Fibroblast of skin of abdomen (primary cell): ENCODE measurements around the gene MPP3.
"Not testable (repeated sequence)": the region's sequence is repeated elsewhere in the genome, so short reads cannot be mapped to it uniquely, and the experiment has no call there.

ENCODE experiments used
- DNase-seq: peaks from one replicate; pipeline ENCODE4 v3.0.0-alpha.2; 2013

MPP3 gene

DNA sequence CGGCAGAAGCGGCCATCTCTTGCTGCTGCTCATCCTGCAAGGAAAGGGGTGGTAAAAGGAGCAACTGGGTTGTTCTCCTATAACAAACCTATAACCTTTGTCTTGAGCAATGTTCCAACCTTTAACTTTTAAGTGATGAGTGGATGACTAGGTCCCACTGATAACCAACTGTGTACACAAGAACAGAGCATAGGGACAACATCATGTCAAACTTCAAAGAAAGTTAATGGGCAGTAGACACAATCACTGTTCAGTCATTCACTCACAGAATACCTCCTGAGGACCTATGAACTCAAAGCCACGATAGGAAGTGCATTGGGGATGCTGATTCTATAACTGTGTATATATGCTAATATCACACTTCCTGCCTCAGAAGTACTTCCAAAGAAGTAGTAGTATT, 31.1 kb downstream of the MPP3 start:
- no peak for DNase-seq

DNA sequence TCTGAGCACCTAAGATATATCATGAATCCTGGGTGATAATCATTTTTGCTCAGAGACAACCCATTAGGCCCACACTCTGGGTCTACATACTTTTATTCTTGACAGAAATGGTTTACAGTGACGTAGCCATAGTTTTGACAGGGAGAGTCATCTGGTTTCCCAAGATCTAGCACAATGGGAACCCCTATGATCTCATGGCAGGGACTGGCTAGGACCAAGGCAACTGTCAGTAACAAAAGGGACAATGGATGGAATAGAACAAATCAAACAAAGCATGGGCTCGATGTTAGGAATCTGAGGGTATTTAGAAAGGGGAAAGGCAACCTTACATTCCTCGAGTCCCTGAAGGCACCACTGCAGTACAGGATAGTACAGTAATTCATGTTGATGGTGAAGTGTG, 32.2 kb downstream of the MPP3 start:
- DNase-seq = no peak

DNA sequence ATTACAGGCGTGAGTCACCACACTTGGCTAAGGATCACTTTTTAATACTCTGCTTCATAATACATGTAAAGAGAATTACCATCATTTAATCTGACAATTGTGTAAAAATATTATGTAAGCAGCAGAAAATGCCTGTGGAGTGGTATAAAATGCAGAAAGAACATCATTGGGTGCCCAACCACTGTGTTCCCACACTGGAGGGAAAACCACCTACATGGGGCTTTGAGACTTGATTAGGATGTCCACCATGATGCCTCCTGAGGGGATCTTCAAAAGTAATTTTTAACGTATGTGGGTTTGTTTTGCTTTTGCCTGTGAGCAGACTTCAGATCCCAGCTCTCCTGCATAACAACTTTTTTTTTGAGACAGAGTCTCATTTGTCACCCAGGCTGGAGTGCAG, 33.9 kb downstream of the MPP3 start:
- DNase-seq = no peak

DNA sequence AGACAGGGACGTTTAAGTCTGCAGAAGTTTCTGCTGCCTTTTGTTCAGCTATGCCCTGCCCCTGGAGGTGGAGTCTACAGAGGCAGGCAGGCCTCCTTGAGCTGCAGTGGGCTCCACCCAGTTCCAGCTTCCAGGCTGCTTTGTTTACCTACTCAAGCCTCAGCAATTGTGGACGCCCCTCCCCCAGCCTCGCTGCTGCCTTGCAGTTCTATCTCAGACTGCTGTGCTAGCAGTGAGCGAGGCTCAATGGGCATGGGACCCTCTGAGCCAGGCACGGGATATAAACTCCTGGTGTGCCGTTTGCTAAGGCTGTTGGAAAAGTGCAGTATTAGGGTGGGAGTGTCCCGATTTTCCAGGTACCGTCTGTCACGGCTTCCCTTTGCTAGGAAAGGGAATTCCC, 34.9 kb downstream of the MPP3 start:
- DNase-seq = not testable (repeated sequence)

DNA sequence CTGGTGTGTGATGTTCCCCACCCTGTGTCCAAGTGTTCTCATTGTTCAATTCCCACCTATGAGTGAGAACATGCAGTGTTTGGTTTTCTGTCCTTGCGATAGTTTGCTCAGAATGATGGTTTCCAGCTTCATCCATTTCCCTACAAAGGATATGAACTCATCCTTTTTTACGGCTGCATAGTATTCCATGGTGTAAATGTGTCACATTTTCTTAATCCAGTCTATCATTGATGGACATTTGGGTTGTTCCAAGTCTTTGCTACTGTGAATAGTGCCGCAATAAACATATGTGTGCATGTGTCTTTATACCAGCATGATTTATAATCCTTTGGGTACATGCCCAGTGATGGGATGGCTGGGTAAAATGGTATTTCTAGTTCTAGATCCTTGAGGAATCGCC, 40.3 kb downstream of the MPP3 start:
- DNase-seq = not testable (repeated sequence)

DNA sequence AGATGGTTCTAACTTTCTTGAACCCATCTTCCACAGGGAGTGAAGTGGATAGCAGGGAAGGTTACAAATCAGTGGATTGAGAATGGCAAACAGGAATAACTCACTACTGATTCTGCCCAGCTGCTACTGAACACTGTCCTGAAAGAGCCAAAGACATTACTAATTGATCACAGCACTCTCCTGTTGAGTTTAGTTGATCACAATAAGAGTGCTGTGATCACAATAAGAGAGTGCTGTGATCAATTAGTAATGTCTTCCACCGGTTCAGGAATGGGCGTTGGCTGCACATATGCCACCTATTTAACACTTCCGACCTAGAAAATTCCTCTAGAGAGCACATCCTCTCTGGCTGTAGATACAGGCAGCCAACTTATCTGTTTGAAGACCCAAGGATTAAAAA, 41.4 kb downstream of the MPP3 start:
- peak; percentile 38 for DNase-seq

DNA sequence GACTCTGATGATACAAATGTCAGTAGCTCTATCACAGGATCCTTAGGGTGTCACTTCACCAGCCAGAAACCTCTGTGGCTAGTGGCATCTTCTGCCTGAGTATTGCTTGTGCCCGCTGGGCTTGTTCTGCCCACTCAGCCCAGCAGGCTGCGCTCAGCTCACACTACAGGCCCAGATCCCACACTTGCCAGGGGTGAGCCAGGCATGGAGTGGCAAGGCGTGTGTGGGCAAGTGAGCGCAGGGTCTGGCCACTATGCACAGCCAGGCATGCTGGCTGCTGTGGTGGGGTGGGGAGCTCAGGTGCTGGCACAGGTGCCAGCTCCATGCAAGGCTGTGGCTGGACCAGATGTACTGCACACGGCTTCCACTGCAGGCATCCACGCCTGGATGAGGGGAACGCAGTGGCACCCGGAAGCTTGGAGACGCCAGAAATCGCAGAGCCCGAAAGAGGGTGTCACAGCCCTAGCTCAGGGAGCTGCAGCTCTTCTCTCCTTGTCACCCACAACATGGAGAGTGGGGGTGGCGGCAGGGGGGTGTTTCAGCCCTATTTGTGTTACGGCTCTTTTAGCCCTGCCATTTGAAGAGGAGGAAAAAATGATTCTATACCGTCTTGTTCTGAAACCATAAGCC, 42.5 kb downstream of the MPP3 start:
- DNase-seq = no peak

DNA sequence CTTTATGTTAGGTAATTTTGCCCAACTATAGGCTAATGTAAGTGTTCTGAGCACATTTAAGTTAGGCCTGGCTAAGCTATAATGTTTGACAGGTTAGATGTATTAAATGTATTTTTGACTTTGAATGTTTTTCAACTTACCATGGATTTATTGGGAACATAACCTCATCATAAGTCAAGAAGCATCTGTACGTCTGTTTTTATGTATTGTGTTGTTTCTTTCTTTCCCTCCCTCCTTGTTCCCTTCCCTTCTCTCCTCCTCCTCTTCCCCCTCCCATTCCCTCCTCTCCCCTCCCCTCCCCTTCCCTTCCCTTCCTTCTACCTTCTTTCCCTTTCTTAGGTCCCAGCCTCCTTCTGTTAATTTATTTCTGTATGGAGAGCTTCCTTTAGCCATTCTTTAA, 43.5 kb downstream of the MPP3 start:
- DNase-seq = no peak

DNA sequence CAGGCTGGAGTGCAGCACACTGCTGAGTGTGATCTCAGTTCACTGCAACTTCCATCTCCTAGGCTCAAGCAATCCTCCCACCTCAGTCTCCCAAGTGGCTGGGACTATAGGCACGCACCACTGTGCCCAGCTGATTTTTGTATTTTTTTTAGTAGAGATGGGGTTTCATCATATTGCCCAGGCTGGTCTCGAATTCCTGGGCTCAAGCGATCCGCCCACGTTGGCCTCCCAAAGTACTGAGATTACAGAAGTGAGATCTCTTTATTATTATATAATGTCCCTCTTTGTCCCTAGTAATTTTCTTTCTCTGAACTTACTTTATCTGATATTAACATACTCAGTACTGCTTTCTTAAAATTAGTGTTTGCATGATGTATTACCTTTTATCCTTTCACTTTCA, 44.4 kb downstream of the MPP3 start:
- DNase-seq = no peak

DNA sequence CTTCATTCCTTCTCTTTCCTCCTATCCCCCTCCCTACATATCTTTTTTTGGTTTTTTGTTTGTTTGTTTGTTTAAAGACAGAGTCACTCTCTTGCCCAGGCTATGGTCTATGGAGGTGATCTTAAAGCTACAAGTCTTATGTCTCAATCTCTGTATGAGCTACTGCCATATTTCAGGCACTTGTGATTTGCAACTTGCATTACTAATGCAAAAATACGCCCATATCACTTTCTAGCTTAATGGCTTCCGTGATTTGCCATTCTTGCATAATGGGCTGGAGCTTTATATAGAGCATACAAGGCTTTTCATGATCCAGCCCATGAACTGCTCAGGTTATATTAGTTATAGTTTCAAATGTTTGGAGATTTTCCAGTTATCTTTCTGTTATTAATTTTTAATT, 45.2 kb downstream of the MPP3 start:
- no peak for DNase-seq

DNA sequence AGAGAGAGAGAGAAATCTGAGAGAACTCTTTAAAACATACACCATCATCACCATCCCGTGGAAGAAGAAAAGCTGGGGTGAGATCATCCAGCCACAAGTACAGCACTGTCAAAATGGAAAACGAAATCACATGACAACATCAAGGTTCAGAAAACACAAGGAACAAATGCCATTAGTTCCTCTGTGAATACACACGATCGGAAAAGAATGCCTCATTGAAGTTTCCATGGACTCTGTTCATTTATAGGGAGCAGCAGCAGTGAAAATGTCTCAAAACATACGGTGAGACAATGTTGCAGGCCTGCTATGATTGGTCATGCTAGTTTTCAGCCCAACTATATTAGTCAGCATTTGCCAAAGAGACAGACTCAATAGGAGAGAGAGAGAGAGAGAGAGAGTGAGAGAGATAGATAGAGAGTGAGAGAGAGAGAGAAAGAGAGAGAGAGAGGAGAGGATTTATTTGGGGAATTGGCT, 48.3 kb downstream of the MPP3 start:
- DNase-seq = peak; percentile 80

DNA sequence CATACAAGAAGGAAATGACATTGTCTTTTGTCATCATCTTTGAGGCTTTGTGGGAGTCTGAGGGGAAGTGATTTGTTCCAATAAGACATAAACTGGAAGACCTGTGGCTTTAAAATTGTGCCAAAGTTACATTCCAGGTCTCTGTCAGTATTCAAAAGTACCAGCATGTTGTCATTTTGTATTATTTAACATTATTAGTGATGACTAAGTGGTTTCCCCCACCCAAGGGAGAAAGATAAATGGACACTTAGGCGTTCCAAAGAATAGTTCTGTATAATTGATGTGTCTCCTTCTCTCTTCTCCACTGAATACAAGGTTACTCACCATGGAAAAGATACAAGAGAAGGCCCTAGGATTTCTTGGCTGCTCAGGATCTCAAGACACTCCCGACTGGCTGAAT, 48.9 kb downstream of the MPP3 start:
- DNase-seq = peak; percentile 93

DNA sequence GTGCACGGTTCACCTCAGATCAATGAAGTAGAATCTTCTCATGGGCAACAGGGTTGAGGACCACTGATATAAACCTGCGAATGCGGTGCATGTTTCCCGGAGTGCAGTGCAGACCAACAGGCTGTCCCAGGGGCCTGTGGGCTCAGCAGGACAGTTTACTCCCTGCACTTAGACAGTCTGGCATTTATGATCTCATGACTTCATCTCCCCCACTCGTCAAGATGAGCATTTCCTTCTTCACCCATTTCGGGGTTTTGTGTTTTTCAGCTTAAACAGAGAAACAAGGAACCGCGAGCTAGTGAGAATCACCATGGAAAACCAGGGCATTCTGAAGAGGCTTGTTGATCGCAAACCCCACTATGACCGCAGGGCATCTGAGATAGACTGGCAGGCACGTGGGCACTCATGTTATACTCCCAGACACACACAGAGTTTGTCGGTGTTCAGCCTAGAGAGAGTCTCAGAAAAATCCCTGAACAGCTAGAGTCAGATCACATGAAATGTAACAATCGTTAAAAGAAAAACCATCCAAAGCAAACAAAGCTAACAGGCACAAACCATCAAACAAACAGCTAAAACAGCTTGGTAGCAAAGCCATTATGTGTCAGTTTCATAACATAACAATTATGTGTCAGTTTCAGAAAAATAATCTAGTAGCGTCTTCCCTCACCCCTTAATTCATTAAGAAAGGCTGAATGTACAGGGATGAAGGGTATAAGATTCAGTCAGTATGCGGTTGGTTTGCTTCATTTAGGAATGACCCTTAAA, 49.8 kb downstream of the MPP3 start:
- no peak for DNase-seq

DNA sequence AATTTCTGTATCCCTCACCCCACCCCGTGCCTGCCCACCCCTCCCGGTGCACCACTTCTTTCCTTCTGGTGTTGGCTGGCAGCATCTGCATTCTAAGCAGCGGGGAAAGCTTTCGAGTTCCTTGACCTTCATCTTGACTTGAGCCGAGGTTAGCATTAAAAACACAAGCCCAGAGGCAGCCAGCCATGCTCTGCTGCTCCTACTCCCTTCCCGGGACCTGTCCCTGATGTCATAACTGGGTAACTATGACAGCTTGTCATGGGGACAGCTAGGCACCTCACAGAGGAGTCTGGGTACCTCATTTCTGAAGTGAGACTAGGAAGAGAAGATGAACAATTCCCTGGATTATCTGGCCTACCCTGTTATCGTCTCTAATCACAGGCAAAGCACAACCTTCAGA, 52.8 kb downstream of the MPP3 start, which contains the start of gene CFAP97D1:
TSS of gene CFAP97D1 (plus strand) at position 301 of the 400 bp plus-strand sequence. CDS start at position 329, 28 bp downstream.
- no peak for DNase-seq

DNA sequence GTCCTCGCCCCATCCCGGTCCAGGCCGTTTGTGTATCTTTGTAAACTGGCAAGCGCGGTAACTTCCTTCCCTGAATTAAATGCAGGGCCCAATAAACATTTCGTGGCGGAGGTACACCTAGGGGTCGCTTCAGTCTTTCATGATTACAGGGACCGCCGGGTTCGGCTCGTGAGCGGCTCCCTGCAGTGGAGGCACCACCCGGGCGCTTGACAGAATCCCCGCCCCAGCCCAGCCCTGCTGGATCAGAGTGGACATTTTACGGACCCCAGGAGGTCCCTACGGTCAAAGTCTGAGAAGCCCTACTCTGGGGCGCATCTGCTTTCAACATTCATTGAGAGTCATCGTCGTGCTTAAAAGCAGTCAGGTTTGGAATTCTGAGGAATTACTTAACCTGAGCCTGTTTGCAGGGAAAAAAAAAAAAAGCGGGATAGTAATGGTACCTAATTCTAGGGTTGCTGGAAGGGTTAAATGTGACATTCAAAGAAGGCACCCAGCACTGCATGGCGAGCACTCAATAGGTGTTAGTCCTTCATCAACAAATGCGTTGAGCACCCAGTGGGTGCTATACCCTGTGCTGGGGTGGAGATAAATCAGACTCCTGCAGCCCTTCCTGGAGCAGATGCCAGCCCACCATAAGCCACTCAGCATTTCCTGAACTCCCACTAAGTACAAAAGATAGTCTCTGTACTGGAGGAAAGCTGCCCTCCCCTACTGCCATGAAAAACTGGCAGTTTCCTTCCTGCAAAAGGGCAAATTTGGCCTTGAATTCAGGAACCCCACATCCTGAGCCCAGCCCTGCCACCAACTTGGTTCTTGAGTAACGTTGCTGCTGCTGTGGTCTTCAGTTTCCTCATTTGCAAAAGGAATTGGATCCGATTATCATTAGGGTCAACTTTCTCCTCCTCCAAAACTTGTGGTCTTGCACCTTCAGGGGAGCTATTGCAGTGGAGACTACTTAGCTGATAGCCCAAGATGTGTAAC, 53.5 kb downstream of the MPP3 start:
- DNase-seq = peak; percentile 17

DNA sequence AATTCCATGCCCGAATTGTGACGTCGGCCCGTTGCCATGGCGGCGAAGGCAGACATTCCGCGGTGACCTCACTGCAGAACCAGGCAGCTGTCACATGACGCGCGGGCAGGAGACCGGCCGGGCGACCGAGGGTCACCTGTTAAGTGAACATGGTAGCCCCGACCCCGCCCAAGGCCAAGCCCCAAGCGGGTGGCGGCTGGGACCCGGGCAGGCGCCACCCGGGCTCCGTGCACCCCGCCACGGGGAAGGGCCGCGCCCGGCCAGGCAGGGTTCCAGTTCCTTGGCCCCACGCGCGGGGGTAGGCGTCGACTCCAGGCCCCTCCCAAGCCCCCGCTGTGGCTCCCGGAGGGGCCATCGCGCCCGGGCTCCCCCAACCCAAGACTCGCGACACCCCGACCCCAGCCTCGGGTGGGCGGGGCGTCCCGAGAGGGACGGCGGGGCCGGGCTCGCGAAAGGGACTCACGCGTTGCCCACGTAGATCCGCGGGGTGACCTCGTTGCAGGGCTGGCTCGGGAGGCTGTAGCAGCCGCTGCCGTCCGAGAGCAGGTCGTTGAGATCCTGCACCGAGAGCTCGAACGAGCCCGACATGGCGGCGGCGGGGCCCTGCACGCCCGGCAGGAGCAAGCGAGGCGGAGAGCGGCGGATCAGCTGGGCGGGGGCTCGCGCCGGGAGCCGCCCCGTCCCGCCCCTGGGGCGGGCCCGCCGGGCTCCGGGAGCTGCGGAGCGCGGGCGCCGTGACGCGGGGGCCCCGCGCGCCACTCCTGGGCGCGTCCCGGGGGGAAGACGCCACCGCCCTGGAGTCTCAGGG, 54.4 kb downstream of the MPP3 start, which contains the start of gene DUSP3:
TSS of gene DUSP3 (minus strand) at position 641 of the 808 bp plus-strand sequence. CDS start at position 588, 53 bp downstream.
- peak; percentile 87 for DNase-seq

DNA sequence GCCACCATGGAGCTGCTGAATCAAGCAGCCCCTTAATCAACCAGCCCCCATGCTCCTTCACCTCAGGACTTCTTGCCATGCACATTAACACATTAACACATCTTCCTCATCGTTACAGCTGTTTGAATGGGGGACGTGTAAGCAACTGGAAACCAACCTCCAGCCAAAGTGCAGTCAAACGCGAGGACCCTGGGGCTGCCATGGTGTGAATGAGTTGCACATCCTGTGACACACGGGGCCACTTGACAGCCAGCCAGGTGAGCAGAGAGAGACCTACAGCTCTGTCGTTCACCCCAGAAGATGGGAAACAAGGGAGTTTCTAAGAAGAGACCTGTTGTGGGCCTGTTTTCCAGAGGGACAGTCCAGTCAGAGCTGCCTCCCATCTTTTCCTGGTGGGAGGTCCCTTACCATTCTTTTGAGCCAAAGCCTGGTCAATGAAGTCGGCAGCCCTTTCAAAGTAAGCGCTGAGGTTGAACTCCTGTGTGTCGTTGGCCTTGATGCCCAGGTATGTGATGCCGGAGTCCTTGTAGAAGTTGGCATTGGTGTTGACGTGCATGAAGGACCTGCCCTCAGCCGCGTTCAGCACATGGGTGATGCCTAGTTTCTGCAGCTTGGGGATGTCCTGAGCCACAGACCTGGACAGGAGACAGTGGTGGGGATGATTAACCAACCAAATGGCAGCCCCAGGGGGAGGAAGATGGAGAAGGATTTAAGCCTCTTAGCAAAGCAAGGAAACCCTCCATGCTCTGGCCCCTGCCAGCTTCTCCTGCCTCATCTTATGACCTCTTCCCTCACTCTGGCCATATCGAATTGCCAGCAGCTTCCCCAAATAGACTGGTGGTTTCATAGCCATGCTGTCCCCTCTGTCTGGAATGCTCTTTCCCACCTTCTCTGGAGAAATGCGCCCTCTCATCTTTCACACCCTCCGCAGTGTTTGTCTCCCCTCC, 58.4 kb downstream of the MPP3 start:
- DNase-seq = no peak

DNA sequence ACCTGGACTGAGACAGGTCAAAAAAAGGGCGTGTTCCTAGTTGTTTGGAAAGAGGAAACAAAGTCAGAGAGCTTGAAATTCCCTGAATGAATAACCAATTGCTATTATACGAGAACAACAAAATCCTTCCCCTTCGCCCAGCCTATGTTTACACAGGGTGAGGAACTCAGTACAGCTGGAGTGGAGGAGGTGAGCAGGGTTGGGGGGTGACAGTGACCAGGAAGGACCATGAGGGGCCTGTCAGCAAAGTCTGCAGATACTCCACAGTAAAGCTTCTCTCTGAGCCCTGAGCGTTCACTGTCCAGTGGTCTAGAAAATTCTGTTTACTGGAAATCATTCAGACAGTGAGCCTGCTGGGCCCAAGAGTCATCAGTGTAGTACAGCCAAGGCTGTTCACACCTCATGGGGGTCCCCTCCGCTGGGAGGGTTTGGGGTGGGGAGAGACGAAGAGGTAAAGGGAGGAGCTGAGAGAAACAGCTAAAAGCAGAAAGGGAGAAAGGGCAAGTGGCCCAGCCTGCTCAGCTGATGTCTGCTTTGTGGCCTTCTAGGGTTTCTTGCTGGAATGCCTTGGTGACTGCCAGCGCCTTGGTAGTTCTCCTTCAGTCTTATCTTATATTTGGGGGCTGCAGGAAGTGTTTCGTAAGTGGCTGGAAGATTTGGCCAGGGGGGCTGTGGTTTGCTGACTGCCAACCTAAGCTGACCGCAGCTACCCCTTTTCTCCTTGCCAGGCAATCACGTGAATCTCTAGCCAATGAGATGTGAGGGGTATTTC, 59.9 kb downstream of the MPP3 start:
- no peak for DNase-seq

DNA sequence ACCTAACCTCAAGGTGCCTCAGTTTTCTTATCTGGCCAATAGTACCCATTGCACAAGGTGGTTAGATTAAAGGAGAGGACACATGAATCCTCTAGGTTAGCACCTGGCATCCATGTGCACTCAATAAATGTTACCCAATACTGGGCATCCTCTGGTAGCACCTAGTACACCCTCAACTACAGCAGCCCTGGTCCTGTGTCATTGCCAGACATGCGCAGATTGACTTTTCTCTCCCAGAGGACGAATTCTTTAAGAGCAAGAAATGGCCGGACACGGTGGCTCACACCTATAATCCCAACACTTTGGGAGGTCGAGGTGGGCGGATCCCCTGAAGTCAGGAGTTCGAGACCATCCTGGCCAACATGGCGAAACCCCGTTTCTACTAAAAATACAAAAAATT, 61.5 kb downstream of the MPP3 start:
- no peak for DNase-seq

DNA sequence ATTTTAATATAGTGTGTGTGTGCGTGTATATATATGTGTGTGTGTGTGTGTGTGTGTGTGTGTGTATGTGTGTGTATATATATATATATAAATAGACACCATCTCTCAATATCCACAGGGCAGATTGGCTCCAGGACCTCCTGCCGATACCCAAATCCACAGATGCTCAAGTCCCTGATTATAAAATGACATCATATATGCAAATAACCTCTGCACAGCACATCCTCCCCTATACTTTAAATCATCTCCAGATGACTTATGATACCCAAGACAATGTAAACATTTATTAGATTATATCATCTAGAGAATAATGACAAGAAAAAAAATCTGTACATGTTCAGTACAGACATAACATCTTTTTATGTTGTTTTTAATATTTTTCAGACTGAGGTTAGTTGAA, 62.0 kb downstream of the MPP3 start:
- DNase-seq = no peak
